UCSD-AML1 (cell line): Measurements from ENCODE around the gene ZNF385B.

Experiments used
- DNase-seq: peaks from one replicate; lab custom pipeline; 2025; ENCODE audit not compliant: unreplicated experiment; lab: John Stamatoyannopoulos, UW

Gene ZNF385B

DNA sequence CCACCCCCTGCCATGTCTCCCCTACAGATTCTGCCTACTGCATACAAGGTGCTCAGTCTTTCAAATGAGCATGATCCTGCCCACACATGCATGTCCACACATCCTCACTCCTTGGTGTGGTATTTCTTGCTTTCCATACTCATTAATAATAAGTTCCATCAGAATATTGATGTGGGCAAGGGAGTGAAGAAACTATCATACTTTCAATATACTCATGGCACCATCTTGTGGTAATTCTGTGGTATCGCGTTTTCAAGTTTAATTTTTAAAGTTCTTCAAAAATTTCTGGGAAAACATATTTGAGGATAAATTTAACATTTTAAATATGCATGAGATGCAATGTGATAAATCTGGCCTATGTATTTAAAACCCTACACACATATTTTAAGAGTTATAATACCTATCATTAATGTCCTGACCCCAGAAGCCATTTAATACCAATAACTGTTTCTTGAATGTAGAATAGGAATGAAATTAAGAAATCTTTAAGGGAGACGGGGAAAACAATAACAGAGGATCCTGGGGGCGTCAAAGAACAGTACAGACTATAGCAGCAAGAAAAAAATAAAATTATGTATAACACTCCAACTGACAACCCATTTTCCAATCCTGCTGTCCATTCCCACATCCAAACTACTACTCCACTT is 110.1 kb downstream of the ZNF385B start:
- DNase-seq: no peak

- no peak for DNase-seq
Observed at GRCh38 chr2:179749210-179749609, 112.2 kb downstream of the ZNF385B start.

GRCh38 chr2:179746981-179747380 is 114.4 kb downstream of the ZNF385B start:
- DNase-seq: no peak

DNA sequence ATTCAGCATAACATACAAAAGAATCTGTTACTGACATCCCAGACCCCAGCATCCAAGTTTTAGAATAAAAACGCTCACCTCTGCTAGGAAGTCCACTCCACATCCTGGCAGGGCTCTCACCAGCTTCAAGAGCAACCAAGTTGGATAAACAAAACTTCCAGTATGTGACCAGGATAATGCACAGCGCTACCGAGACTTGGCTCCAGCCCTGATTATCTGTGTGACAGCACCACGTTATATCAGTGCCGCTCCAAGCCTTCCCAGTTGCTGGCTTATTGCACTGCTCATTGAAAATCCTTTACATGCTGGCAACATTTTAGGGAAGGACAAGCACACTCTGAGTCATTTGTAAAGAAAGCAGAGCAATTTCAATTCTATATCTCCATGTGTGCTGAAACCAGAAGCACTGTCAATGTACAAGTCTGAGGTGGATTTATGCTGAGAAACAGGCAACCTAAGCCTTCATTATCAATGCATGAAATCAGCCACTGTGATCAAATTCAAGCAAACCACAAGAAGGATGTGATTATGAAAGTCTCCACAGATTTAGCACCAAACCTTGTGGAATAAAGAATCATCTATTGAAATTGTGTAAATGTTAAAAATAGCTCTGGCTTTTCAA is 115.7 kb downstream of the ZNF385B start:
- no peak for DNase-seq

GRCh38 chr2:179744401-179744800 is 117.0 kb downstream of the ZNF385B start:
- DNase-seq: no peak

- DNase-seq: no peak
Observed at GRCh38 chr2:179741317-179741716, 120.1 kb downstream of the ZNF385B start.

GRCh38 chr2:179729966-179730365 is 131.4 kb downstream of the ZNF385B start:
- no peak for DNase-seq

DNA sequence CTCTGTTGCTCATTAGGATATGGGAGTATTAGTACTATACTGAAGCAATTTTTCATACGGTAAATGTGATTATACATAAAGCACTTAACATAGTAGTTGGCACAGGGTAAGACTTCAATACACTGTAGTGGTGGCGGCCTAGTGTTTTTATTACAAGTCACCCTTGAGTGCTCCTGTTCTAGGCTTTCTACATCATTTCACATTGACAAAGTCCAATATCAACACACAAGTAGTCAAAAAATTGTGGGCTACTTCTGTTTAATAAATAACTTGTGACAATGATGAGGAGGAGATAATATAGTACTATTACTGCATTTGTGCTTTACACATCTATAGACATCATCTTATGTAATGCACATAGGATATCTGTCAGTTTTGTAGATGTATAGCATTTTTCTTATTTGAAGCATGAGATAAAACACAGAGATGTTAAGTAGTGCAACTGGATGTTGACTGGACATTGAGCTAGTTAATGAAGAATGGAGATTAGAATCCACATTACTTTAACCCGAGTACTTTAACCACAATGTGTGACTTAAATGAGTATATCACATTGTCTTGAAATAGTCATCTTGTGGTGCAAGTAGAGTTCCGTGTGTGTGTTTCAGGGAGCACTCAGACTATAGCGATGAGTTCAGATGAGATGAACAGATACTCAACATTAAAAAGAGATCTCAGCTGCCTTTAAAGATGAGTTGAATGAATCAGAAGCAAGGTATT is 134.8 kb downstream of the ZNF385B start:
- no peak for DNase-seq

DNA sequence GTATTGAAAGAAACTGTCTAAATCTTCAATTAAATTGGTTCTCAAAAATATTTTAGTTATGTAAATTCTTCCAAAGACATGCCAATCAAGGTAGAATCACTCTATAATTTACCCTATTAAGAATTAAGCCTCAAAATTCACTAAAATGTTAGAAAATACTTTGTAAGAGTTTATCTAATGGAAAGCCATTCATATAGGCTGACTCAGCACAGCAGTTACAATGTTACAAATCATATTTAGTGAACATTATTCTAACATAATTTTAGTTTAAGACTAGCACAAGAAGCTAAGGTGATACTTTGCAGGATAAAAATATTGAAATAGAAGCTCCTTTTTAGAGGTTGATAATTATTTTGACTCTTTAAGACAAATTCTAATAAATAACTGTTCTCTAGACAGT is 137.0 kb downstream of the ZNF385B start:
- no peak for DNase-seq

DNA sequence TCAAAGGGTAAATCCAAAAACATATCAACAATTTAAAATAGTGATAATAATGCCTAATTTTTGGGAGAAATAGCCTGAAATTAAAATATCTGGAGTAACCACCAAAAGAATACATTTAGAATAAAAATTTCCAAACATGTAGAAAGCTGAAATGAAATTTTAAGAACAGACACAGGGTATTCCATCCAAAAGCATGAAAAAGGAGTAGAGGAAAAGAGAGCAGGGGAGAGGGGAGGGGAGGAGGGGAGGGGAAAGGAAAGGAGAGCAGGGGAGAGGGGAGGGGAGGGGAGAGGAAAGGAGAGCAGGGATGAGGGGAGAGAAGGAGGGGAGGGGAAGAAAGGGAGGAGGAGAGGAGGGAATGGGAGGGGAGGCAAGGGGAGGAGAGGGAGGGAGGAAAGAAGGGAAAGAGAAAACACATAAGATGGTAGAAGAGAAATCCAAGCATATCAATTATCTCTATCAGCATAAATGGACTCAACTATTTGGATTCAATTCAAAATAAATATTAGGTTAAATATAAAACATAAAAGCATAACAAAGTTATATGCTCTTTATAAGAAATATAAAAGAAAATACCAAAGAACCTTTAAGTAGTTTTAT is 141.1 kb downstream of the ZNF385B start:
- no peak for DNase-seq

DNA sequence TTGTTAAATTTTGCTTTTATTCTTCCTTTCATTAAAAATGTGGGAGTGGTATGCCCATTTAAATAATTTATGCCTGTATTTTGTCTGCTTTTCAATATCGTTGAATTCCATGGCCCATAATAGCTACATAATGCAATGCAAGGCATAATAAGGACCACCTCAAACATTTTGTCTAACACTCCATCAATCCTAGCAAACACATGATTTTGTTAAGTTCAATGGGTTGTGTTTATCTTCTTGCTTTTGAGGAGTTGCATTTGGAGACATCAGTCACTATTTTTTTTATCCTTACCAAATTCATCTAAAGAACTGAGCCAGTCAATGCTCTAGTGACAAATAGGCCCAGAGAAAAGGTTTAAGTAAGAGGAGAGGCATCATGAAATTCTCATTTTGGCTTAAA is 145.5 kb downstream of the ZNF385B start:
- no peak for DNase-seq

DNA sequence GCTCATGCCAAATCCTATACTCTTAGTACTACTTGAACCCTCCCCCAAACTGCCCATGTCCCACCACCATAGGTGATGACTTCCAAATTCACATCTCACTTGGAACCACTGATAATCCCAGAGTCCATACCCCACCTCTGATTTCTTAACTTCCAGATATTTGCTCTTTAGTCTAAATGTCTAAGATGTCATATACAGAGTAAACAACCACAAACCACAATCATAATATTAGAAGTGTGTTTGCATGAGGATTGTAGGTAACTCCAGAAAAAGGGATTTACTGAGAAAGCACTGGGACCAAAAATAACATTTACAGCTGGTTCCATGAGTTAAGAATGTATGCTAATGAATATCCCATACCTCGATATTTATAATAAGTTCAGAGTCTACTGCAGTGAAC is 146.2 kb downstream of the ZNF385B start:
- DNase-seq: no peak

DNA sequence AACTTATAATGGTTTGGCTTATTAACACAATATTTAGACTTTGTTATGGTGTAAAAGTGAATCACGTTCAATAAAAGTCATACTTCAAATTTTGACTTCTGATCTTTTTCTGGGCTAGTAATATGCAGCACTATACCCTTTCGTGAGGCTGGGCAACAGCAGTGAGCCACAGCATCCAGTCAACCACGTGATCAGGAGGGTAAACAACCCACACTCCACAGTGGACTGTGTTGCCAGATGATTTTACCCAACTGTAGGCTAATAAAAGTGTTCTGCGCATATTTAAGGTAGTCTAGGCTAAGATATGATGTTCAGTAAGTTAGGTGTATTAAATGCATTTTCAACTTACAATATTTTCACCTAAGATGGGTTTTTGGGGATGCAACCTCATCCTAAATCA is 148.6 kb downstream of the ZNF385B start:
- no peak for DNase-seq

DNA sequence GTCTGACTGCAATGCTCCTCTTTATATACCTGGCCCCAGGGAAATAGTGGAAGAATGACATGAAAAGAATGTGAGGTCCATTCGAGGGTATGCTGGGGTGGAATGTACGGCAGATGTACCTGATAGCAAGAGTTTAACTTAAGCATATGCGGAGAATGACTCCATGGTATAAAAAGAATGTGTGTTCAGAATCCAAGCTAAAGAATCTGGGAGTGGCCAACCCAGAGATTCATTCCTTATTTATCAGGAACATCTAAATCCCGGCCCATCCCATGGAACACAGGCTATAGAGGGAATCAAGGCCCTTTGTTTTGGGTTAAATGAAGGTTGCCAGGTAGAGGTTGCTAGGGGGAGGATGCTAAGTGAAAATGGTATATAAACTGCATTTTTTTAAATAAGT is 150.0 kb downstream of the ZNF385B start:
- DNase-seq: no peak

DNA sequence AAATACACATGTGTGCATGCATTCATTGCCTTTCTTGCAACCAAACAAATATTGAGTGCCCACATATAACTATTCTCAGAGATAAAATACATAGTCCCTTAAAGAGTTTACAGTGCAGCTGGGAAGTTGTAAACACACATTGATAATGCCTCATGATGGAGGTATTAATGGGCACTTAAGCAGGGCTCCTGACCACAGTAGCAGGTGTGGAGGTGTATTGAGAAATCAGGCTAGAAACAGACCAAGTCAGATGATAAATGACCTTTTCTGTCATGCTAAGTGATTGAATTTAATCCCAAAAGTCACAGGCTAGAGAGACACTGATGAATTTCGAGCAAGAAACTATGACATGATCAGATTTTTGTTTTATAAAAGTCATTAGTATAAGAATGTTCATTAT is 157.7 kb downstream of the ZNF385B start:
- no peak for DNase-seq

- DNase-seq: no peak
Observed at GRCh38 chr2:179702912-179703311, 158.5 kb downstream of the ZNF385B start.

GRCh38 chr2:179701524-179702110 is 159.8 kb downstream of the ZNF385B start:
- no peak for DNase-seq

DNA sequence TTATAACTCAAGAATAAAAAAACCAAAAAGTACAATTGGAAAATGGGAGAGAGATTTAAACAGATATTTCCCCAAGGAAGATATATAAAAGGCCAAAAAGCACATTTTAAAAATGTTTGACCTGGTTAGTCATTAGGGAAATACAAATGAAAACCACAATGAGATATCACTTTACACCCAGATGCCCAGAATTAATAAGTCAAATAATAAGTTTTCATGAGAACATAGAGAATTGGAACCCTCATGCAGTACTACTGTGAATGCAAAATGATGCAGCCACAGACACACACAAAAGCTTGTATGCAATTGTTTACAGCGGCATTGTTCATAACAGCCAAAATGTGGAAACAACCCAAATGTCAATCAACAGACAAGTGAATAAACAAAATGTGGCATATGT is 165.9 kb downstream of the ZNF385B start:
- no peak for DNase-seq

GRCh38 chr2:179694963-179695362 is 166.4 kb downstream of the ZNF385B start:
- no peak for DNase-seq

GRCh38 chr2:179692610-179693009 is 168.8 kb downstream of the ZNF385B start:
- no peak for DNase-seq

GRCh38 chr2:179692043-179692442 is 169.4 kb downstream of the ZNF385B start:
- no peak for DNase-seq

DNA sequence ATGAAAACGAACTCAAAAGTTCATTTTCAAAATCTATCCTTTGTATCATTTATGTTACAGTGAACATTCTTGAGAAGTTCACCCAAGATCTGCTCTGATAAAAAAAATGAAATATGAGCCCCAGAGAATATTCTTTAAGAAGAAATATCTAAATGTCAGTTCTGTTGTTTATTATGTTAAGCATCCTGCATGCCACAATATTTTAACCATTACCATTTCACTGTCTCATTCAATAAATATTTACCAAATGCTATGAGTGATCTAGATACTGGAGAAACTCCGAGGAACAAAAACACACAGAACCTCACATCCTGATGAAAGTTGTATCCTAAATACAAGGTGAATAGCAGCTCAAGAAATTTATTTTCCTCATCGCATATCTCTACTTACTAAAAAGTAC is 170.2 kb downstream of the ZNF385B start:
- DNase-seq: no peak
